Measurements from ENCODE around the gene TUBG2. TPM values are rescaled to one million over a fixed set of nuclear protein-coding genes. Genes with fewer than 3 reads are reported as not detected.

Gene TUBG2
- total RNA-seq, 4 donors from 2014 or later: 25.3 to 40.2 (median 38.1) TPM

DNA sequence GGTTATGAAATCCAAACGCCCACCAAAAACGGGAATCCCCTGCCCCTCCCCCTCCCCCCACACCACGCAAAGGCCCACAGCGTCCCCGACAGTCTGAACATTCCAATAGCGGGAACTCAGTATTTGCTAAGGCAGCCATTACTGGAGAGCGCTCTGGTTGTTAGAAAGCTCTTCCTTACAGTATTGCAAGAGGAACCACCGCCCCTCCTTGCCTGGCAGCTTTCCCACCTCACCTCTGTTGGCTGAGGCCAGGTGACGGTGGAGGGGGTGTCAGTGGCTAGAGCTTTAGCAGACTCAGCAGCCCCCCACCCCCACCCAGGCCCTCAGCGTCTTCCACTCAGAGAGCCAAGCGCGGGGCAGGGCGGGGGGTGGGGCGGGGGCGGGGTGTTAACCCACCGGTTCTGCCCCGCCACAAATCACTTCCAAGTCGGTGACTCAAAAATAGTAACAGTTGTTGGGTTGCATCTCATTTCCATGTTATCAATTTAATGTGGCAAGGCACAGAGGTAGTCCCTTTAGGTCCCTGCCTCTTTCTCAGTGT, 19.9 kb downstream of the TUBG2 start:
- no peak for DNase-seq (ENCODE audit: extremely low spot score)
- no peaks in the 10 kb centered on the region for H3K27me3 ChIP-seq
- peak overlapping the region; percentile 77 to 93 (median 88) for H3K4me3 ChIP-seq
- H3K4me1 ChIP-seq: peaks cover 73 to 90% (median 88%) of the 10 kb centered on the region in 4 donors
- no peaks in the 10 kb centered on the region for H3K36me3 ChIP-seq
- TF ChIP-seq, protein P1, sequence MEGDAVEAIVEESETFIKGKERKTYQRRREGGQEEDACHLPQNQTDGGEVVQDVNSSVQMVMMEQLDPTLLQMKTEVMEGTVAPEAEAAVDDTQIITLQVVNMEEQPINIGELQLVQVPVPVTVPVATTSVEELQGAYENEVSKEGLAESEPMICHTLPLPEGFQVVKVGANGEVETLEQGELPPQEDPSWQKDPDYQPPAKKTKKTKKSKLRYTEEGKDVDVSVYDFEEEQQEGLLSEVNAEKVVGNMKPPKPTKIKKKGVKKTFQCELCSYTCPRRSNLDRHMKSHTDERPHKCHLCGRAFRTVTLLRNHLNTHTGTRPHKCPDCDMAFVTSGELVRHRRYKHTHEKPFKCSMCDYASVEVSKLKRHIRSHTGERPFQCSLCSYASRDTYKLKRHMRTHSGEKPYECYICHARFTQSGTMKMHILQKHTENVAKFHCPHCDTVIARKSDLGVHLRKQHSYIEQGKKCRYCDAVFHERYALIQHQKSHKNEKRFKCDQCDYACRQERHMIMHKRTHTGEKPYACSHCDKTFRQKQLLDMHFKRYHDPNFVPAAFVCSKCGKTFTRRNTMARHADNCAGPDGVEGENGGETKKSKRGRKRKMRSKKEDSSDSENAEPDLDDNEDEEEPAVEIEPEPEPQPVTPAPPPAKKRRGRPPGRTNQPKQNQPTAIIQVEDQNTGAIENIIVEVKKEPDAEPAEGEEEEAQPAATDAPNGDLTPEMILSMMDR (IDR thresholded peaks at IDR 0.05): no peak
- TF ChIP-seq EP300 (IDR thresholded peaks at IDR 0.05): peak; percentile 7
- intact Hi-C loops (cut with DNase I): loop anchor here (2.0 kb wide), 2 partner anchors 70 to 100 kb away; partner anchors contain the start of genes RETREG3 and TUBG1
- WGBS: 10% methylated on average over 8 of the region's 18 CpGs
- peak overlapping the region; percentile 96 to 99 (median 98) for H3K27ac ChIP-seq (replicated peaks in 1 of 4)
- H3K9me3 ChIP-seq: no peaks in the 10 kb centered on the region

DNA sequence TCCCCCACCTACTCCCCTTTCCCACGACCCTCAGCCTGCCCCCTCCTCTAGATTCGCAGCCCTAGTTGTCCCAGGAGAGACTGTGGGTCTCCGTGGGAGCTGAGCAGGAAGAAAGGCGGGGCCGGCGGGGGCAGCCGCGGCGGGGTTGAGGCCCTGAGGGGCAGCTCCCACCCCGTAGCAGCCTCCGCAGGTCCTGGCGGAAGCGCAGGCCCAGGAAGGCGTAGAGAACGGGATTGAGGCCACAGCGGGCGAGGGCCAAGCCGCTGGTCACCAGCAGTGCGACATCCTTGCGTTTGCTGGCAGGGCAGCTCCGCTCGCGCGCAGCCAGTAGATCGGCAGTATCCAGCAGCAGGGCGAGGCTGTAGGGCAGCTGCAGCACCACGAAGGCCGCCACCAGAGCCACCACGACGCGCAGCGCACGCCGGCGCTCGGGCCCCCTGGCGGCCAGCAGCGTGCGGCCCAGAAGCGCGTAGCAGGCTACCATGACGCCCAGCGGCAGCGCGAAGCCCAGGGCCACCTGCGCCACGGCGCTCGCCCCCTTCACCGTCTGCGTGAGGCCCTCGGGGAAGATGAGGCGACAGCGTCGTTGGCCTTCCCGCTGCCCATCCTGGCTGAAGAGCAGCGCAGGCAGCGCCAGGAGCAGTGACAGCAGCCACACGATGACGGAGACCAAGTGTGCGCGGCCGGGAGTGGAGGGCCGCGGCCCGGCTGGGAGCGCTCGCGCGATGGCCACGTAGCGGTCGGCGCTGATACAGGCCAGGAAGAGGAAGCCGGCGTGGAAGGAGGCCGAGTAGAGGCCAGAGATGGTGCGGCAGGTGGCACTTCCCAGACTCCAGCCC, 20.6 kb downstream of the TUBG2 start:
- peaks cover 0 to 3% (median 0%) of the 10 kb centered on the region in 4 donors for H3K36me3 ChIP-seq
- no peaks in the 10 kb centered on the region for H3K27me3 ChIP-seq
- peak overlapping the region; percentile 96 to 99 (median 98) for H3K27ac ChIP-seq (replicated peaks in 1 of 4)
- no peak for DNase-seq (ENCODE audit: extremely low spot score)
- H3K4me3 ChIP-seq: peak overlapping the region; percentile 77 to 93 (median 88)
- WGBS: 6% methylated on average over 12 of the region's 78 CpGs
- H3K4me1 ChIP-seq: peaks cover 70 to 90% (median 88%) of the 10 kb centered on the region in 4 donors
- TF ChIP-seq POLR2A (IDR thresholded peaks at IDR 0.05; ENCODE audit: low read depth) (no peak), POLR2AphosphoS5 (IDR thresholded peaks at IDR 0.05) (peak; percentile 49), EP300 (IDR thresholded peaks at IDR 0.05) (no peak)
- TF ChIP-seq, protein P1 (IDR thresholded peaks at IDR 0.05): peak; percentile 88 to 95 (median 93)
- intact Hi-C loops (cut with DNase I): loop anchor here (2.0 kb wide), 2 partner anchors 71 to 101 kb away; partner anchors contain the start of genes RETREG3 and TUBG1
- no peaks in the 10 kb centered on the region for H3K9me3 ChIP-seq

DNA sequence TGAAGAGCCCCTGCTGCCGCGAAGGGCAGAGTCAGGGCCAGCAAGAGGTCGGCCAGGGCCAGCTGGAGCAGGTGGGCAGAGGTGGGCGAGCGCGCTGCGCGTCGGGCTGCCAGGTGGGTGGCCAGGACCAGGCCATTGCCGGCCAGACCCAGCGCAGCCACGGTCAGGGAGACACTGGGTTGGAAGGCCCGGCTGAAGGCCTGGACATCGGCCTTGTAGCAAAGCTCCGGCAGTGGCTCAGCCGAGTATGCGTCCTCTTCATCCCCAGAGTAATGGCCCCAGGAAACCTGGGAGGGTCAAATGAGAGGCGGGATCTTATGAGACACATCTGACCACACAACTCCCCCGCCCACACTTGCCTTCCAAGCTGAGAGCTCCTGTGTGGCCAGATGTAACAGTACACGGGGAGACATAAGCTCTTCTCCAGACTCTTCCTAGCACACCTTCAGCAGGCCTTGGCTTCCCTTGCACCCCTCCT, 21.3 kb downstream of the TUBG2 start:
- peak overlapping the region; percentile 77 to 93 (median 88) for H3K4me3 ChIP-seq
- no peaks in the 10 kb centered on the region for H3K27me3 ChIP-seq
- no peaks in the 10 kb centered on the region for H3K9me3 ChIP-seq
- peaks cover 0 to 9% (median 5%) of the 10 kb centered on the region in 4 donors for H3K36me3 ChIP-seq
- intact Hi-C loops (cut with DNase I): no loop called here
- peaks cover 65 to 88% (median 84%) of the 10 kb centered on the region in 4 donors for H3K4me1 ChIP-seq
- H3K27ac ChIP-seq (replicated peaks in 1 of 4): peak overlapping the region; percentile 96 to 99 (median 98)
- 66% methylated on average over 15 of the region's 20 CpGs for WGBS
- TF ChIP-seq POLR2A (IDR thresholded peaks at IDR 0.05; ENCODE audit: low read depth) (no peak), POLR2AphosphoS5 (IDR thresholded peaks at IDR 0.05) (peak in 1 of 2 donors; percentile 9)
- DNase-seq (ENCODE audit: extremely low spot score): no peak

DNA sequence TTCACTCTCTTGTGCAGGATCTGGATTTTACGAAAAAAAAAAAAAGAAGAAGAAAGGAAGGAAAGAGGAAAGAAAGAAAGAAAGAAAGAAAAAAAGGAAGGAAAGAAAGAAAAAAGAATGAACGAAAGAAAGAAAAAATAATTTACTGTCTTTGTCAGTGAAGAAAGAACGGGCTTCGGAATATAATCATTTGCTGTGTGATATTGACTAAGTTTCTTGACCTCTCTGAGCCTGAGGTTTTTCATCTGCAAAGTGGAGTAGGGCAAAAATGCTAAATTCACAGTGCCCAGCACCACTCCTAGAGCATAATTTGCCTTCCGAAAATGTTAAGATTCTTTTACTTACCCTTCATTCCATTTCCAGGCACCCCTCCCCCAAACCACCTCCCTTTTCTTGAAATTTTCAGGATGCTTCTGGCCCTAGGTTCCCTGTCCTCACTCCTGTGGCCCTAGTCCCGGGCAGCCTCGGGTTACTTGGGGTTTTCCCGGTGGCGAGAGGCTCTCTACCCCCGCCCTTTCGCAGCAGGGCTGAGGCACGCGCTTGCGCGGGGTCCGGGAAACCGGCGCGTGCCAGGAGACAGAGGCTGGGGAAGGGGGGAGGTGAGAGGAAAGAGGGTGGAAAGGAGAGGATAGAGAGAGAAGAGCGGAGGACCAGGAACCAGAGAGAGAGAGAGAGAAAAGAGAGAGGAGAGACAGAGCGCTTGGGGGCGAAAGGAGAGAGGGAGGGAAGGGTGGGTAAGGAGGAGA, 23.1 kb downstream of the TUBG2 start, which contains the start of gene CNTNAP1:
Gene CNTNAP1, plus strand, starts transcription at position 556 of the 746 bp plus-strand sequence. CDS start 299 bp downstream, outside the sequence.
- peaks cover 1 to 27% (median 13%) of the 10 kb centered on the region in 4 donors for H3K36me3 ChIP-seq
- no peaks in the 10 kb centered on the region for H3K9me3 ChIP-seq
- DNase-seq (ENCODE audit: extremely low spot score): no peak
- WGBS: 10% methylated on average over 22 of the region's 22 CpGs
- peak within 1 kb of the TSS; percentile 53 to 66 (median 55) for H3K4me3 ChIP-seq
- H3K27me3 ChIP-seq: no peaks in the 10 kb centered on the region
- intact Hi-C loops (cut with DNase I): no loop called here
- H3K27ac ChIP-seq (replicated peaks in 1 of 4): peak within 1 kb of the TSS; percentile 66 to 99 (median 98)
- peaks cover 65 to 78% (median 76%) of the 10 kb centered on the region in 4 donors for H3K4me1 ChIP-seq
- TF ChIP-seq EP300 (IDR thresholded peaks at IDR 0.05) (peak; percentile 76), POLR2A (IDR thresholded peaks at IDR 0.05; ENCODE audit: low read depth) (no peak), POLR2AphosphoS5 (IDR thresholded peaks at IDR 0.05) (peak; percentile 40 to 53)
- TF ChIP-seq, protein P1 (IDR thresholded peaks at IDR 0.05): no peak

Data from esophagus muscularis mucosa (tissue), 4 donors.